GM19193 (cell line): ENCODE data around the gene MYLK.

Source experiments
- POLR2A ChIP-seq: IDR thresholded peaks from 4 replicates; pipeline ENCODE4 v1.6.1; 2011; ENCODE audit not compliant: insufficient read depth, insufficient read length; ENCODE audit errors: extremely low read depth

Gene MYLK

DNA sequence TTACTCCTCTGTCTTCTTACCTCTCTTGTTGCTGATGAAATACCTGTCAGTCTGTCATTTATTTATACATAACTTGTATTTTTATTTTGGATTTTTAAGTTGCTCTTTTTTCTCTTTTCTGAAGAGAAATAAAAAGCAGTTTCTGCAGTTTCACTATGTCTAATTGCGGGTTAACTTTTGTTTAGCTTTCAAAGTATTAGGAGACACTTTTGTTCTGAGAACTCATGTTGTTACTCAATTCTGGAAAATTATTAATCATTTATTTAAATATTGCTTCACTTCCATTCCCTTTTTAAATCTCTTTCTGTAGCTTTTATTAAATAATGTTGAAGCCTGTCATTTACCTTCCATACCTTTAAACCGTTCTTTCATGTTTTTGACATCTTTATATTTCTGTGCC lies 29.2 kb downstream of the MYLK start:
- TF ChIP-seq POLR2A, result no peak

DNA sequence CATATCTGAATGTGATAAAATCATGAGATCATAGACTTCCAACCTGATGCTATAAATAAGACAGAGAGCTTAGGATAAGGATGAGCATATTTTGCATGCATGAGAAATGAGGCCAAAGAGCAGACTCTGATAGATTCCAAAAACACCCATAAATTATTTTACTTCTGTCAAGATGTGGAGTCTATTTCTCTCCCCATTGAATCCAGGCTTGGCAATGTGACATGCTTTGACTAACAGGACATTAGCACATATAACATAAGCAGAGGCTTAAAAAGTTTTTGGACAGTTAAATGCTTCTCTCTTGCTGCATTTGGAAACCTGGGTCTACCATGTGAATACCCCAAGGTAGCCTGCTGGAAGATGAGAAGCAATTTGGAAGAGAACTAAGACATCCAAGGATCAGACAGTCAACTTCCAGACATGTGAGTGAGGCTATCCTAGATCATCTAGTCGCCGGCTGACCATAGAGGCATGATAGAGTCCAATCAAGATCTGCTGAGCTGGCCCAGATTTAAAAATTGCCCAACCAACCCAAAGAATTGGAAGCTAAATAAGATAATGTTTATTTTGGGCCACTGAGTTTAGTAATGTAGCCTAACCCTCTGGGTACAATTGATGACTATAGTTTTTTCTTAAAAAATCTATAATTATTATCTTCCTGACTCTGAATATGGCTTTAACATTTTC lies 30.3 kb downstream of the MYLK start:
- TF ChIP-seq POLR2A, result no peak

DNA sequence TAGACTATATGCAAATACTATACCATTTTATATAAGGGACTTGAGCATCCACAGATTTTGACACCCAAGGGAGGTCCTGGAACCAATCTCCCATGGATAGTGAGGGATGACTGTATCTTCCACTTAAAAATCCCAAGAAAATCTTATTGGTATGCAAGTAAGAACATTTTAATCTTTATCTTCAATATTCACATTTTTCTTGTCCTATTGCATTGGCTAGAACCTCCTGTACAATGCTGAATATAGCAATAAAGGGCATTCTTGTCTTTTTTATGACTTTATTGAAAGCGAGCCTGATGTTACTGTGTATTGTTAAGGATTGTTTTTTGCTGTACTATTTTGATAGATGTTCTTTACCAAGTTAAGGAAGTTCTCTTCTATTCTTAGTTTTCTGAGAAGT lies 36.9 kb downstream of the MYLK start:
- TF ChIP-seq POLR2A, result no peak

DNA sequence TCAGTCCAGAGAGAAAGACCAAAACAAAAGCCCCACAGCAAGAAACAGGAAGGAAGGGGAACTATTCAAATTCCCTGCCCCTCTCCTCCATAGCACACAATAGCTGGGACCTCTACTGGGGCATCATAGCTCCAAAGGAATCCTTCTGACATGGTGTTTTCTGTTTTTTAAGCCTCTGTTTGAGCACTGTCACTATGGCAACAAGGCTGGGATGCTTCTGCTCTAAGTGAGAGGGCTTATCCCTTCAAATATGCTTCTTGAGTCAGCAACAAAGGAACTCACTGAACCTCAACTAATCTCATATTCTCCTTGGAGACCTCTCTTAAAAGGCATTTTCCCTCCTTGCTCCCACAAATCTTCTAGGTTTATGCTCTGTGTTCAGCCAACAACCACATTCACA lies 40.5 kb downstream of the MYLK start:
- TF ChIP-seq POLR2A, result no peak

DNA sequence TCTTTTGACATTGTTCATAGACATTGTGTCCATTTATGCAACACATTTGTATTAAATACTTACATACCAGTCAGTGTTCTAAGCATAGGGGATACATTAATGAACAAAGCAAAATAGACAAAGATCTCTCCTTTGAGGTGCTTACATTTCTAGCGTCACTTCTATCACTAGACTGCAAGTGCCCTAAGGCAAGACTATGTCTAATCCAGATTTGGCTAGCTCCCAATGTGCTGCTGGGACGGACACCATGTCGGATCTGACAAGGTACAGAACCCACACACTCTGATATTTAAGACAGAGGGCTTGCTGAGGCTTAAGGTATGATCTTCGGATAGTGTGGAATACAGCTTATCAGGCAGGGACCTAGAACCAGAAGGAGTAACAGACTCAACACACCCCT lies 41.4 kb downstream of the MYLK start:
- no peak for TF ChIP-seq POLR2A

GRCh38 chr3:123841476-123842238 lies 42.5 kb downstream of the MYLK start:
- TF ChIP-seq POLR2A, result no peak

GRCh38 chr3:123840961-123841360 lies 43.2 kb downstream of the MYLK start:
- no peak for TF ChIP-seq POLR2A

GRCh38 chr3:123837858-123838257 lies 46.3 kb downstream of the MYLK start:
- no peak for TF ChIP-seq POLR2A

DNA sequence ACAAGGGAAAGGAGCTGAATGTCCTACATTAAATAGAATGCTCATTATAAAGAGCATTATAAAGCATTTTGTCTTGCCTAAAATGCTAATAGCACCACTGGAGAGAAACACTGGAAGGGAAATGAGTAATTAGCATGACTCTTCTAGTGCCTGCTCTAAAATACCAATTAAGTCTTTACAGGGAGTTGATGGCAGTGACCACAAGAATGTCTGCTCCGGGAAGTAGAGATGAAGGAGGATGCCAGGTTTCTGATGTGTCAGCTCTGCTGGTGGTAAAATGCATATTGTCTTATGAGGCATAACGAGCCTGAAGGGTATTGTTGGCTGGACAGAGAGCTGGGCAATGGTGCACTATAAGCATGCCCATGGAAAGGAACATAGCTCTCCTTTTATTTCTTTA lies 49.5 kb downstream of the MYLK start:
- TF ChIP-seq POLR2A, result no peak

DNA sequence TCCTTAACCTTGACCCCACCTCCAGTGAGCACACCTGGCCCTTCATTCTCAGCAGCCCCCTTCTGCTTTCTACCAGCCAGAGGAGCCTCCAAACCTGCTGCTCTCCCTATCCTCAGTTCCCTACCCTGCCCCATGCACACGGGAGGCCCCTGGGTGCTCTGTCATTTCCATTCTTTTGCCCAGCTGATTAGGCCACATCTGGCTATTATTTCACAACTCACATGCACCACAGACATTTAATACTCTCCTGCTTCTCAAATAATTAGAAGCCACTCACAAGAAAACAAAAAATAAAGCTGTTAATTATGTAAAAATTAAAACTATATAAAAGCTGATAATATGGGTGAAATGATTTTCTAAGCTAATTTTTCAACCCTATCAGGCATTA lies 50.7 kb downstream of the MYLK start:
- no peak for TF ChIP-seq POLR2A

GRCh38 chr3:123832692-123833397 lies 51.3 kb downstream of the MYLK start:
- TF ChIP-seq POLR2A, result no peak

GRCh38 chr3:123831420-123831819 lies 52.7 kb downstream of the MYLK start:
- no peak for TF ChIP-seq POLR2A

- no peak for TF ChIP-seq POLR2A
Observed at GRCh38 chr3:123821920-123822319, 62.2 kb downstream of the MYLK start.

DNA sequence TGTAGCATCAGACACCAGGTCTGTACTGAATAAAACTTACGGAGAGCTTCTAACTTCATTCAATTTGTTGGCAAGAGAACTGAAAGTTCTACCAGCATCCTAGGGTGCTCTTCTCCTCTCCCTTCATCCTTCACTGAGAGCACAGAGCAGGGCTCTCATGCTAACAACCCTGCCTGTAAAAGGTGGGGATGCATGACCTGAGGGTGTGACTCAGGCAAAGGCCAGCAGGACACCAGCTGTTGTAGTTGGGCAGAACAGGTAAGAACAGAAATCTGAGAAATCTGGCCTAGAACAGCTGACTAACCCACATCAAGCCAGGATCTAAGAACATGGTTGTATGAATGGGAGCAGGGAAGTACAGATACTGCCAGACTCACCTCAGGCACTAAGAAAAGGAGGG lies 64.2 kb downstream of the MYLK start:
- TF ChIP-seq POLR2A, result no peak

DNA sequence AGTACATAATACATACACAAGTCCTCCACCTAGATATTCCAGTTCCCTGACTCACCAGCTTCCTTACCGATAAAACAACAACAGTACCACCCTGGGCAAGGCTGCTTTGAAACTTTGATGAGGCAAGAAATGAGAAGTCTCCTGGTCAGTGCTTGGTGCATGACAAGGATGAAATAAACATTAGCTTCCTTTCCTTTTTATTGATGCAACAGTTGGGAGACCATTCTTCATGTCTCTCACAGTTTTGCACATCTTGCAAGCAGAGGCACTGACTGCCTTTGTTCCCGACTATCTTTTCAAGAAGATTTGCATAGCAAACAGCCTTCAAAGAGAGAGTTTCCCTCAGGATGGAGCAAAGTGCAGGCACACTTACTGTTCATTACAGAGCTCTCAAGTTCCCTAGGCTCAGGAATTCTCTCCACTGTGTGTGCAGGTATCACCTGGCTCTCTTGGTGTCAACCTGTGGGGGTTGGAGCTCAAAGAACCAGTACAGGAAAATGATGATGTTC lies 65.2 kb downstream of the MYLK start:
- no peak for TF ChIP-seq POLR2A
